Mammary epithelial cell (primary cell): Measurements from ENCODE around the gene KRTAP5-7.

ENCODE experiments used
- CTCF ChIP-seq, 2 donors: IDR thresholded peaks in 1 of 2; conservative IDR thresholded peaks in 1 of 2; 2 replicates each; pipeline ENCODE4 v1.5.1; 2011 to 2012; ENCODE audit warnings: inconsistent platforms in 2 of 2, low read length in 2 of 2, mild to moderate bottlenecking in 2 of 2, control low read depth in 1 of 2, low read depth in 1 of 2; ENCODE audit not compliant: insufficient read depth in 1 of 2; ENCODE audit errors: extremely low read depth in 1 of 2
- EZH2 ChIP-seq: IDR thresholded peaks from 2 replicates; pipeline ENCODE4 v1.6.1; 2012; ENCODE audit warnings: low read length, inconsistent platforms, borderline replicate concordance

GRCh38 chr11:71525188-71525937, 1.7 kb upstream of the KRTAP5-7 start:
- TF ChIP-seq CTCF (conservative IDR thresholded peaks at IDR 0.05 in 1 of 2, IDR thresholded peaks at IDR 0.05 in 1 of 2; ENCODE audit: extremely low read depth in 1 of 2, insufficient read depth in 1 of 2, low read depth in 1 of 2, low read length in 2 of 2) (no peak), EZH2 (no peak)
